SK-N-SH treated with all-trans-retinoic acid at 6 μM for 48 hours (cell line): ENCODE measurements around the gene BOC.

Experiments used
- ATAC-seq: fragments of 200-7000 bp; cut with Tn5 transposase; 3 replicates; pipeline ENCODE4 v1.9.1; 2020; ENCODE audit warnings: mild to moderate bottlenecking, moderate library complexity
- BACH2 ChIP-seq: fragments of 250-450 bp; sonication (Bioruptor Pico); IDR thresholded peaks from 2 replicates; pipeline ENCODE4 v1.9.0; 2021; ENCODE audit warnings: mild to moderate bottlenecking, borderline replicate concordance
- CREB5 ChIP-seq: fragments of 250-450 bp; sonication (Bioruptor Pico); IDR thresholded peaks from 2 replicates; pipeline ENCODE4 v1.5.1; 2020; ENCODE audit warnings: low read depth, mild to moderate bottlenecking, moderate library complexity
- CSDC2 ChIP-seq: fragments of 250-450 bp; sonication (Bioruptor Pico); IDR thresholded peaks from 2 replicates; pipeline ENCODE4 v1.5.0; 2020; ENCODE audit warnings: mild to moderate bottlenecking, moderate library complexity
- ISL1 ChIP-seq: fragments of 250-450 bp; sonication (Bioruptor Pico); IDR thresholded peaks from 2 replicates; pipeline ENCODE4 v2.1.2; 2022; ENCODE audit warnings: mild to moderate bottlenecking, moderate library complexity
- OSR1 ChIP-seq: fragments of 250-450 bp; sonication (Bioruptor Pico); IDR thresholded peaks from 2 replicates; pipeline ENCODE4 v1.8.0; 2022; ENCODE audit warnings: moderate library complexity, mild to moderate bottlenecking, inconsistent platforms
- PATZ1 ChIP-seq: fragments of 250-450 bp; sonication (Bioruptor Pico); IDR thresholded peaks from 2 replicates; pipeline ENCODE4 v1.8.0; 2020; ENCODE audit warnings: mild to moderate bottlenecking, moderate library complexity, borderline replicate concordance
- POU6F1 ChIP-seq: fragments of 250-450 bp; sonication (Bioruptor Pico); IDR thresholded peaks from 2 replicates; pipeline ENCODE4 v1.8.0; 2021; ENCODE audit warnings: low read depth, mild to moderate bottlenecking, moderate library complexity, borderline replicate concordance
- SNAI2 ChIP-seq: fragments of 250-450 bp; sonication (Bioruptor Pico); IDR thresholded peaks from 2 replicates; pipeline ENCODE4 v1.5.0; 2020; ENCODE audit warnings: mild to moderate bottlenecking, moderate library complexity
- TCF4 ChIP-seq: fragments of 250-450 bp; sonication (Bioruptor Pico); IDR thresholded peaks from 2 replicates; pipeline ENCODE4 v1.8.0; 2021; ENCODE audit warnings: mild to moderate bottlenecking, moderate library complexity, borderline replicate concordance
- TOX ChIP-seq: fragments of 250-450 bp; sonication (Bioruptor Pico); IDR thresholded peaks from 2 replicates; pipeline ENCODE4 v1.8.0; 2021; ENCODE audit warnings: mild to moderate bottlenecking, moderate library complexity, borderline replicate concordance
- TSHZ2 ChIP-seq: fragments of 250-450 bp; sonication (Bioruptor Pico); IDR thresholded peaks from 2 replicates; pipeline ENCODE4 v1.5.0; 2020; ENCODE audit warnings: mild to moderate bottlenecking, moderate library complexity
- ZFP3 ChIP-seq: fragments of 250-450 bp; sonication (Bioruptor Pico); IDR thresholded peaks from 2 replicates; pipeline ENCODE4 v1.5.0; 2020; ENCODE audit warnings: mild to moderate bottlenecking, moderate library complexity
- ZNF8 ChIP-seq: fragments of 450-650 bp; formaldehyde crosslinking; IDR thresholded peaks from 2 replicates; pipeline ENCODE4 v1.5.0; 2020; ENCODE audit warnings: mild to moderate bottlenecking, moderate library complexity

BOC gene

GRCh38 chr3:113166719-113167492, 44.5 kb upstream of the BOC start:
- TF ChIP-seq POU6F1 (CRISPR knock-in tag) (no peak), TCF4 (CRISPR knock-in tag) (peak; percentile 66; the same call in 1 of the 2 replicates), ISL1 (peak; percentile 53; the same call in 1 of the 2 replicates), TSHZ2 (CRISPR knock-in tag) (peak; percentile 61; the same call in 1 of the 2 replicates), PATZ1 (CRISPR knock-in tag) (no peak), SNAI2 (CRISPR knock-in tag) (0 out of 2 replicates have a peak, but pooled peaks have one; percentile 44), CSDC2 (CRISPR knock-in tag) (no peak)
- peak; percentile 93 for ATAC-seq

GRCh38 chr3:113167825-113168801, 43.2 kb upstream of the BOC start:
- peak; percentile 2; the same call in 1 of the 3 replicates for ATAC-seq
- TF ChIP-seq CSDC2 (CRISPR knock-in tag): no peak
- TF ChIP-seq OSR1 (CRISPR knock-in tag): no peak
- TF ChIP-seq BACH2 (CRISPR knock-in tag): no peak
- no peak for TF ChIP-seq ZFP3
- no peak for TF ChIP-seq TOX (CRISPR knock-in tag)
- TF ChIP-seq CREB5: no peak
- TF ChIP-seq POU6F1 (CRISPR knock-in tag): no peak
- no peak for TF ChIP-seq ISL1

- no peak for TF ChIP-seq ZNF8 (CRISPR knock-in tag)
- TF ChIP-seq CREB5: no peak
- TF ChIP-seq BACH2 (CRISPR knock-in tag): no peak
- TF ChIP-seq CSDC2 (CRISPR knock-in tag): no peak
- TF ChIP-seq TCF4 (CRISPR knock-in tag): no peak
- no peak for ATAC-seq
Measured at GRCh38 chr3:113169891-113170452, 41.4 kb upstream of the BOC start.
